ENCODE measurements around the gene SPECC1L.

SPECC1L gene

GRCh38 chr22:24437091-24437490 lies 166.5 kb downstream of the SPECC1L start:
- ChIA-PET POLR2A (ENCODE audit: low non-redundant PET) (no interaction called here), CTCF (no interaction called here)
- TF ChIP-seq, protein P1, sequence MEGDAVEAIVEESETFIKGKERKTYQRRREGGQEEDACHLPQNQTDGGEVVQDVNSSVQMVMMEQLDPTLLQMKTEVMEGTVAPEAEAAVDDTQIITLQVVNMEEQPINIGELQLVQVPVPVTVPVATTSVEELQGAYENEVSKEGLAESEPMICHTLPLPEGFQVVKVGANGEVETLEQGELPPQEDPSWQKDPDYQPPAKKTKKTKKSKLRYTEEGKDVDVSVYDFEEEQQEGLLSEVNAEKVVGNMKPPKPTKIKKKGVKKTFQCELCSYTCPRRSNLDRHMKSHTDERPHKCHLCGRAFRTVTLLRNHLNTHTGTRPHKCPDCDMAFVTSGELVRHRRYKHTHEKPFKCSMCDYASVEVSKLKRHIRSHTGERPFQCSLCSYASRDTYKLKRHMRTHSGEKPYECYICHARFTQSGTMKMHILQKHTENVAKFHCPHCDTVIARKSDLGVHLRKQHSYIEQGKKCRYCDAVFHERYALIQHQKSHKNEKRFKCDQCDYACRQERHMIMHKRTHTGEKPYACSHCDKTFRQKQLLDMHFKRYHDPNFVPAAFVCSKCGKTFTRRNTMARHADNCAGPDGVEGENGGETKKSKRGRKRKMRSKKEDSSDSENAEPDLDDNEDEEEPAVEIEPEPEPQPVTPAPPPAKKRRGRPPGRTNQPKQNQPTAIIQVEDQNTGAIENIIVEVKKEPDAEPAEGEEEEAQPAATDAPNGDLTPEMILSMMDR (conservative IDR thresholded peaks at IDR 0.05; ENCODE audit: low read depth): no peak
- H3K27ac ChIP-seq: no peak overlapping the region
- DNase-seq (ENCODE audit: low spot score): no peak

GRCh38 chr22:24437741-24438328 lies 167.2 kb downstream of the SPECC1L start:
- POLR2A ChIA-PET (ENCODE audit: low non-redundant PET): no interaction called here
- CTCF ChIA-PET: interaction anchor here (0.5 kb wide), 1 partner anchor 72 kb away, joined by 4 read pairs; no protein-coding TSS in a partner anchor
- TF ChIP-seq, protein P1 (conservative IDR thresholded peaks at IDR 0.05; ENCODE audit: low read depth): no peak
- no peak overlapping the region for H3K27ac ChIP-seq
- DNase-seq (ENCODE audit: low spot score): no peak

- POLR2A ChIA-PET (ENCODE audit: low non-redundant PET): no interaction called here
- CTCF ChIA-PET: no interaction called here
- H3K27ac ChIP-seq: no peak overlapping the region
- DNase-seq (ENCODE audit: low spot score): no peak
- TF ChIP-seq, protein P1 (conservative IDR thresholded peaks at IDR 0.05; ENCODE audit: low read depth): no peak
Measured at GRCh38 chr22:24440270-24440717, 169.7 kb downstream of the SPECC1L start.

DNA sequence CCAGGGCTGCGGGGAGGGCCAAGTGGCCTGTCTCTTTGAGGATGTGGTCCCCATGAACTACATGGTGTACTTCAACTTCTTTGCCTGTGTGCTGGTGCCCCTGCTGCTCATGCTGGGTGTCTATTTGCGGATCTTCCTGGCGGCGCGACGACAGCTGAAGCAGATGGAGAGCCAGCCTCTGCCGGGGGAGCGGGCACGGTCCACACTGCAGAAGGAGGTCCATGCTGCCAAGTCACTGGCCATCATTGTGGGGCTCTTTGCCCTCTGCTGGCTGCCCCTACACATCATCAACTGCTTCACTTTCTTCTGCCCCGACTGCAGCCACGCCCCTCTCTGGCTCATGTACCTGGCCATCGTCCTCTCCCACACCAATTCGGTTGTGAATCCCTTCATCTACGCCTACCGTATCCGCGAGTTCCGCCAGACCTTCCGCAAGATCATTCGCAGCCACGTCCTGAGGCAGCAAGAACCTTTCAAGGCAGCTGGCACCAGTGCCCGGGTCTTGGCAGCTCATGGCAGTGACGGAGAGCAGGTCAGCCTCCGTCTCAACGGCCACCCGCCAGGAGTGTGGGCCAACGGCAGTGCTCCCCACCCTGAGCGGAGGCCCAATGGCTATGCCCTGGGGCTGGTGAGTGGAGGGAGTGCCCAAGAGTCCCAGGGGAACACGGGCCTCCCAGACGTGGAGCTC lies 170.2 kb downstream of the SPECC1L start:
- no peak overlapping the region for H3K27ac ChIP-seq
- POLR2A ChIA-PET (ENCODE audit: low non-redundant PET): no interaction called here
- TF ChIP-seq, protein P1 (conservative IDR thresholded peaks at IDR 0.05; ENCODE audit: low read depth): no peak
- DNase-seq (ENCODE audit: low spot score): no peak
- CTCF ChIA-PET: no interaction called here

GRCh38 chr22:24441406-24442351 lies 171.0 kb downstream of the SPECC1L start:
- DNase-seq (ENCODE audit: low spot score): no peak
- H3K27ac ChIP-seq: no peak overlapping the region

DNA sequence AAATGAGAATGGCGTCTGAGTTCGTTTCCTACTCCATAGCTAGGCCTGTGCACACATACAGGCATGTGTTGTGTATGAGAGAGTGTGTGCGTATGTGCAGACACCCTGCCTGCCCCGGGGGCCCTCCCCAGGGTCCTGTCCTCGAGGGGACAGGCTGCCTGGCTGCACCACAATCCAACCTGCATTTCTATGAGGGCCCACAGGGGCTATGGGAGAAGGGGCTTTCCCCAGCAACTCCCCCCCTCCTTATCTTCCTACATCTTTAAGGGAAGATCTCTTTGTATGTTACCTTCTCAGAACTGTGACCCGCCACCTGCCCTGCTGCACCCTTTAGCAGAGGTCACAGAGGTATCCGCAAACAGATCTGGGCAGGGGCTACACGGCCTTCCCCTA lies 171.7 kb downstream of the SPECC1L start:
- TF ChIP-seq, protein P1 (conservative IDR thresholded peaks at IDR 0.05; ENCODE audit: low read depth): no peak
- DNase-seq (ENCODE audit: low spot score): no peak
- ChIA-PET POLR2A (ENCODE audit: low non-redundant PET) (no interaction called here), CTCF (interaction anchor here (0.5 kb wide), 1 partner anchor 458 kb away, joined by 3 read pairs; no protein-coding TSS in a partner anchor)
- no peak overlapping the region for H3K27ac ChIP-seq

More at GRCh38 chr22:24441406-24442351, 171.0 kb downstream of the SPECC1L start:
- TF ChIP-seq, protein P1 (conservative IDR thresholded peaks at IDR 0.05; ENCODE audit: low read depth): no peak
- POLR2A ChIA-PET (ENCODE audit: low non-redundant PET): no interaction called here
- CTCF ChIA-PET: no interaction called here

Measured in RWPE1 (cell line).